GM12873 (cell line): ENCODE measurements around the gene HS6ST1.

Experiments
- CTCF ChIP-seq: IDR thresholded peaks from 2 replicates; pipeline ENCODE4 v1.5.1; 2012; ENCODE audit warnings: low read depth, mild to moderate bottlenecking, moderate library complexity, low read length, control low read depth; ENCODE audit not compliant: insufficient read depth; ENCODE audit errors: missing control alignments

HS6ST1 gene

GRCh38 chr2:128301021-128301420, 17.6 kb downstream of the HS6ST1 start:
- TF ChIP-seq CTCF: no peak

DNA sequence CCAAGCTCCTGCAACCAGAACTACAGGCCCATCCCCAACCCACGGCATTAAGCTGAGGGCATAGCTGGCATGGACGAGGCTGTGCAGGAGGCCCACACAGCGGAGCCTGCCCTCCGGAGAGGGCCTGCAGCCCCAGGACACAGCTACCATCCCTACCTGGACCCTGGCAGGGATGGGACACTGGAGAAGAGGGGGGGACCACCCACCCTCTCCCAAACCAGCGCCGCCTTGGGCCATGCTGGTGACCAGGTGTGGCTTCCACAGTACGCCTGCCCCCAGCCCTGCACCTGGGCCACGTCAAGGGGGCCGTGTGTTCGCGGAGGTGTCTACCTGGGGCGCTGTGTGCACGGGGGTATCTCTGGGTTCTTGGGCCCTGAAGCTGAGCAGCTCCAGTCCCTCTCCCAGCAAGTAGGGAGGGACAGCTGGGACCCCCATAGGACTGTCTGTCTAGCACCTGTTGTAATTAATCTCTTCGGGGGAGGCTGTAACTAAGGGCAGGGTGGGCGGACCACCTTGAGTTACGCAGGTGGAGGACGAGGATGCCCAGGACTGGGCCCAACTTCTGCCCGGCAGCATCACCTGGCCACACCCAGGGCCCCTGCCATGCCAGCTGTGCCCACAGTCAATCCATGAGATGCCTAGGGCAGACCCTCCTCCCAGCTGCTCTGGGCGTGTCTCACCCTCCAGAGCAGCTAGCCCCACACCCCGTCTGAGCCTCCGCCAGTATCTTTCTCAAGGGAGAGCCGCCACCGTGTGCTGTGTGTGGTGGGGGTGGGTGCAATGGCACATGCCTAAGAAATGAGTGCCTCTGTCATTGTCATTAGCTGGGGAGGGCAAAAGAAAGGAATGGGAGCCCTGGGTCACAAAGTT, 18.3 kb downstream of the HS6ST1 start:
- no peak for TF ChIP-seq CTCF

- no peak for TF ChIP-seq CTCF
Measured at GRCh38 chr2:128299628-128300027, 19.0 kb downstream of the HS6ST1 start.

DNA sequence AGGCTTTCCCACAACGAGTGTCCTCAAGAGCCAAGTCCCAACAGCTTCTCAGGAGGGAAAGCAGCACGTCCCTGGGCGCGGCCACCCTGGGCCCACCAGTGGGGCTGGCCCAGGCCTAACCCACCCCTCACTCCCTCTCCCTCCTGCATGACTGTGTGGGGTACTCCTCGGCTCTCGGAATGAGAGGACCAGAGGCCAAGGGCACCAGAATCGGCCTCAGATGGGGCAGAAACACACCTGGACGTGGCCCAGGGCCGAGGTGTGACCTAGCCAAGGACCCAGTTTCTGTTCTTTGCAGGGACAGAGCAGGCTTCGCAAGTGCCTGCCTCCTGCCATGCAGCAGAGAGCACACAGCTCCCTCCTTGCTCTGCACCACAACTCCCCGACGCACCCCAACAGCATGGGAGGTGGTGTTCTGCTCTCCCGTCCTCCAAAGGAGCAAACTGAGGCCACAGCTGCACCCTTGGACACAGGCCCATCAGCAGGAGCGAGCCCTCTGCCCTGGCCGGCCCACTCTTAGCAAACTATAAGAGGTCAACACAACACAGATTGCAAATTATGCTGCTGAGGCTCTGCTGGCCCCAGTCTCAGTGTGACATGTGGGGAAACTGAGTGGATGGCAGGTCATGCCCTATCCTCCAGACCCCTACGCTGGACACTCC, 19.7 kb downstream of the HS6ST1 start:
- no peak for TF ChIP-seq CTCF

DNA sequence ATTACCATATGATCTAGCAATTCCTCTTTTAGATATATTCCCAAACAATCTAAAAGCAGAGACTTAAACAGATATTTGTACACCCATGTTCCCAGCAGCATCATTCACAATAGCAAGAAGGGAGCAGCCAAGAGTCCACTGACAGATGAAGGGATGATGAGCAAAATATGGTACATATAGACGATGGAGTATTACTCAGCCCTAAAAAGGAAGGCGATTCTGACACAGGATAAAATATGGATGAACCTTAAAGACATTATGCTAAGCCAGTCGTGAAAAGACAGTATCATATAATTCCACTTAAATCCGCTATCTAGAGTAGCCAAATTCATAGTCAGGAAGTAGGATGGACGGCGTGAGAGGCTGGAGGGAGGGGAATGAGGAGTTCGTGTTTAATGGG, 20.4 kb downstream of the HS6ST1 start:
- no peak for TF ChIP-seq CTCF

DNA sequence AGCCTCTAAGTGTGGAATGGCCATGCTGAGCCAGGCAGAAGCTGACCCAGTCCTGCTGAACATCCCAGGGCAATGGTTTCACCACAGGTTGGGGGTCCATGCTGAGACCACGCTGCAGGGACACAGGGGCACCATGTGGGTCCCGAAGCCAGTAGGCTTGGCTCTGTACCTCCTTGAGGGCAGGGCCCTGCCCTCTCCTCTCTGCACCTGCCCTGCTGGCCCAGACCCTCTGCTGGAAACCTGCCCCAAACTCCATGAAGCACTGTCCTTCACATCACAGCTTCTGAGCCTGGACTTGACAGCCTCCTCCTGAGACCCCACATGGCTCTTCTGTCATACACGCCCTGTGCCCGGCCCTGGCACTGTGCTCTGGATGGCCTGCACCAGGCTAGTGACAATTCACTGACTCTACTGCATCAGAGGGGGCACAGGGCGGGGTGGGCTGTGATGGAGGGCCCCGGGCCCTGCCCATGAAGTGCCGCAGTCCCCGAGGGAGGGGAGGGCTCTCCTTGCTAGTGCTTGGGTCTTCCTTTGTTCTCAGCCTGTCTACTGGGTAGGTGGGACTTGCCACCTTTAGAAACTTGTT, 24.7 kb downstream of the HS6ST1 start:
- TF ChIP-seq CTCF: no peak

- no peak for TF ChIP-seq CTCF
Measured at GRCh38 chr2:128293426-128293755, 25.3 kb downstream of the HS6ST1 start.
